ENCODE measurements around the gene NPHP4. TPM values are rescaled to one million over a fixed set of nuclear protein-coding genes. Genes with fewer than 3 reads are reported as not detected.

The NPHP4 gene
- total RNA-seq, 1 experiment from 2014 or later, result 16.8 TPM

DNA sequence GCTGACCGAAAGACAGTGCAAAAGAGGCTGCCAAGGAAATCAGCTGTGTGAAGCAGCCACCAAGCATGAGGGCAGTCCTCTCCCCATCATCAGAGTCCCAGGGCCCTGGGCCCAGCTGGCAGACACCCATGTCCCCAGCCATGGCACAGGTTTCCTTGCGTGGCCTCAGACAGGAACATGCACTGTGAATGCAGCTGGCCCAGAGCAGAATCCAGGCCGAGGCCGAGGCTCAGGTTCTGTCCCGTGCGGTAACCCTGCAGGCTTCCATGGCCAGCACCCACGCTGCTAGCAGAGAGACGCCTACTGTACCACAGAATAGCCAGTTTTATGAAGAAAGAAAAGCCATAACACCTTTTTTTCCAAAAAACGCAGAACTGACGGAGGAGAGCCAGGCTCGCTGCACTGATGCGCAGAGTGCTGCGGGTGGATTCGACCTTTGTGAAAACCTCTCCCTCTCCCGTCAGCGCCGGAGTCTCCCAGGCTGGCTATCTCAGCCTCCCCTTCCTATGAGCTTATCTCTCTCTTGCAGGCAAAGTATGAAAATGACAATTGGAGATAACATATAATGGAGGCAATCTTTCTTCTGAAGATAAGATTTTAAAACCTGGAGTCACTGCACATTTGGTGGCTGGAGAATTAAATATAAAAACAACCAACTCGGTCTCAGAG is 106.6 kb downstream of the NPHP4 start (continued):
- TF ChIP-seq, protein P1, sequence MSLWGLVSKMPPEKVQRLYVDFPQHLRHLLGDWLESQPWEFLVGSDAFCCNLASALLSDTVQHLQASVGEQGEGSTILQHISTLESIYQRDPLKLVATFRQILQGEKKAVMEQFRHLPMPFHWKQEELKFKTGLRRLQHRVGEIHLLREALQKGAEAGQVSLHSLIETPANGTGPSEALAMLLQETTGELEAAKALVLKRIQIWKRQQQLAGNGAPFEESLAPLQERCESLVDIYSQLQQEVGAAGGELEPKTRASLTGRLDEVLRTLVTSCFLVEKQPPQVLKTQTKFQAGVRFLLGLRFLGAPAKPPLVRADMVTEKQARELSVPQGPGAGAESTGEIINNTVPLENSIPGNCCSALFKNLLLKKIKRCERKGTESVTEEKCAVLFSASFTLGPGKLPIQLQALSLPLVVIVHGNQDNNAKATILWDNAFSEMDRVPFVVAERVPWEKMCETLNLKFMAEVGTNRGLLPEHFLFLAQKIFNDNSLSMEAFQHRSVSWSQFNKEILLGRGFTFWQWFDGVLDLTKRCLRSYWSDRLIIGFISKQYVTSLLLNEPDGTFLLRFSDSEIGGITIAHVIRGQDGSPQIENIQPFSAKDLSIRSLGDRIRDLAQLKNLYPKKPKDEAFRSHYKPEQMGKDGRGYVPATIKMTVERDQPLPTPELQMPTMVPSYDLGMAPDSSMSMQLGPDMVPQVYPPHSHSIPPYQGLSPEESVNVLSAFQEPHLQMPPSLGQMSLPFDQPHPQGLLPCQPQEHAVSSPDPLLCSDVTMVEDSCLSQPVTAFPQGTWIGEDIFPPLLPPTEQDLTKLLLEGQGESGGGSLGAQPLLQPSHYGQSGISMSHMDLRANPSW (CRISPR knock-in tag; conservative IDR thresholded peaks at IDR 0.05; ENCODE audit: low read depth), result no peak
- TF ChIP-seq TEAD4 (CRISPR knock-in tag; IDR thresholded peaks at IDR 0.05) (no peak), ESRRA (CRISPR knock-in tag; IDR thresholded peaks at IDR 0.05; ENCODE audit: borderline replicate concordance) (no peak), ZNF416 (CRISPR knock-in tag; IDR thresholded peaks at IDR 0.05) (no peak), CBFB (CRISPR knock-in tag; IDR thresholded peaks at IDR 0.05; ENCODE audit: low read depth) (no peak), JUN (CRISPR knock-in tag; IDR thresholded peaks at IDR 0.05) (no peak), ZNF138 (CRISPR knock-in tag; conservative IDR thresholded peaks at IDR 0.05) (no peak), ZNF219 (CRISPR knock-in tag; IDR thresholded peaks at IDR 0.05; ENCODE audit: borderline replicate concordance) (no peak), ZNF671 (CRISPR knock-in tag; IDR thresholded peaks at IDR 0.05) (no peak)
- TF ChIP-seq, protein P2, sequence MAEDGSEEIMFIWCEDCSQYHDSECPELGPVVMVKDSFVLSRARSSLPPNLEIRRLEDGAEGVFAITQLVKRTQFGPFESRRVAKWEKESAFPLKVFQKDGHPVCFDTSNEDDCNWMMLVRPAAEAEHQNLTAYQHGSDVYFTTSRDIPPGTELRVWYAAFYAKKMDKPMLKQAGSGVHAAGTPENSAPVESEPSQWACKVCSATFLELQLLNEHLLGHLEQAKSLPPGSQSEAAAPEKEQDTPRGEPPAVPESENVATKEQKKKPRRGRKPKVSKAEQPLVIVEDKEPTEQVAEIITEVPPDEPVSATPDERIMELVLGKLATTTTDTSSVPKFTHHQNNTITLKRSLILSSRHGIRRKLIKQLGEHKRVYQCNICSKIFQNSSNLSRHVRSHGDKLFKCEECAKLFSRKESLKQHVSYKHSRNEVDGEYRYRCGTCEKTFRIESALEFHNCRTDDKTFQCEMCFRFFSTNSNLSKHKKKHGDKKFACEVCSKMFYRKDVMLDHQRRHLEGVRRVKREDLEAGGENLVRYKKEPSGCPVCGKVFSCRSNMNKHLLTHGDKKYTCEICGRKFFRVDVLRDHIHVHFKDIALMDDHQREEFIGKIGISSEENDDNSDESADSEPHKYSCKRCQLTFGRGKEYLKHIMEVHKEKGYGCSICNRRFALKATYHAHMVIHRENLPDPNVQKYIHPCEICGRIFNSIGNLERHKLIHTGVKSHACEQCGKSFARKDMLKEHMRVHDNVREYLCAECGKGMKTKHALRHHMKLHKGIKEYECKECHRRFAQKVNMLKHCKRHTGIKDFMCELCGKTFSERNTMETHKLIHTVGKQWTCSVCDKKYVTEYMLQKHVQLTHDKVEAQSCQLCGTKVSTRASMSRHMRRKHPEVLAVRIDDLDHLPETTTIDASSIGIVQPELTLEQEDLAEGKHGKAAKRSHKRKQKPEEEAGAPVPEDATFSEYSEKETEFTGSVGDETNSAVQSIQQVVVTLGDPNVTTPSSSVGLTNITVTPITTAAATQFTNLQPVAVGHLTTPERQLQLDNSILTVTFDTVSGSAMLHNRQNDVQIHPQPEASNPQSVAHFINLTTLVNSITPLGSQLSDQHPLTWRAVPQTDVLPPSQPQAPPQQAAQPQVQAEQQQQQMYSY (CRISPR knock-in tag; IDR thresholded peaks at IDR 0.05), result no peak
- TF ChIP-seq, protein P3, sequence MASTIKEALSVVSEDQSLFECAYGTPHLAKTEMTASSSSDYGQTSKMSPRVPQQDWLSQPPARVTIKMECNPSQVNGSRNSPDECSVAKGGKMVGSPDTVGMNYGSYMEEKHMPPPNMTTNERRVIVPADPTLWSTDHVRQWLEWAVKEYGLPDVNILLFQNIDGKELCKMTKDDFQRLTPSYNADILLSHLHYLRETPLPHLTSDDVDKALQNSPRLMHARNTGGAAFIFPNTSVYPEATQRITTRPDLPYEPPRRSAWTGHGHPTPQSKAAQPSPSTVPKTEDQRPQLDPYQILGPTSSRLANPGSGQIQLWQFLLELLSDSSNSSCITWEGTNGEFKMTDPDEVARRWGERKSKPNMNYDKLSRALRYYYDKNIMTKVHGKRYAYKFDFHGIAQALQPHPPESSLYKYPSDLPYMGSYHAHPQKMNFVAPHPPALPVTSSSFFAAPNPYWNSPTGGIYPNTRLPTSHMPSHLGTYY (CRISPR knock-in tag; IDR thresholded peaks at IDR 0.05), result no peak
- TF ChIP-seq, protein P4, sequence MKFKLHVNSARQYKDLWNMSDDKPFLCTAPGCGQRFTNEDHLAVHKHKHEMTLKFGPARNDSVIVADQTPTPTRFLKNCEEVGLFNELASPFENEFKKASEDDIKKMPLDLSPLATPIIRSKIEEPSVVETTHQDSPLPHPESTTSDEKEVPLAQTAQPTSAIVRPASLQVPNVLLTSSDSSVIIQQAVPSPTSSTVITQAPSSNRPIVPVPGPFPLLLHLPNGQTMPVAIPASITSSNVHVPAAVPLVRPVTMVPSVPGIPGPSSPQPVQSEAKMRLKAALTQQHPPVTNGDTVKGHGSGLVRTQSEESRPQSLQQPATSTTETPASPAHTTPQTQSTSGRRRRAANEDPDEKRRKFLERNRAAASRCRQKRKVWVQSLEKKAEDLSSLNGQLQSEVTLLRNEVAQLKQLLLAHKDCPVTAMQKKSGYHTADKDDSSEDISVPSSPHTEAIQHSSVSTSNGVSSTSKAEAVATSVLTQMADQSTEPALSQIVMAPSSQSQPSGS (CRISPR knock-in tag; IDR thresholded peaks at IDR 0.05; ENCODE audit: borderline replicate concordance, low read depth), result no peak

DNA sequence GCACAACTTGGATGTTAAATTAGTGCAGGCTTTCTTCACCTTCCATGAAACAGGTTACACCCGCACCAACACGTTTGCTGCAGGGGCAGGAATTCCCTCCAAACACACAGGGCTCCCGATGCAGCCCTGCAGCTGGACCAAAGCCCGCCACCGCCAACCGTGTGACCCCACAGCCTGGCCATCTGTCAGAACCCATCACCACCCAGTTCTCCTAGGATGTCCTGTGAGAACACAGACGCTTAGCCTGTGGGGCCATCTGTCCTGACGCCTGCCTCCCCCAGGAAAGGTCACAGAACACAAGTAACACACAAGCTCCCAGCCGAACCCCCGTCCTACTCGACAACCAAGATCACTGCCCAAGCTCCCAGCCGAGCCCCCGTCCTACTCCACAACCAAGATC is 108.1 kb downstream of the NPHP4 start:
- peaks cover 11% of the 10 kb centered on the region for H3K9me3 Mint-ChIP-seq
- DNase-seq (ENCODE audit: low spot score) (no peak), ATAC-seq (no peak)
- ChIA-PET POLR2A (no interaction called here), CTCF (interaction anchor here (0.9 kb wide), 1 partner anchor 18 kb away, joined by 3 read pairs; no protein-coding TSS in a partner anchor)
- no peak overlapping the region for H3K4me3 Mint-ChIP-seq
- no peaks in the 10 kb centered on the region; the same call in 1 of the 2 replicates for H3K4me1 Mint-ChIP-seq
- no peak overlapping the region for H3K27ac Mint-ChIP-seq
- no peaks in the 10 kb centered on the region for H3K27me3 Mint-ChIP-seq (ENCODE audit: low read depth)
- peaks cover 20% of the 10 kb centered on the region for H3K36me3 Mint-ChIP-seq
- TF ChIP-seq, protein P5, sequence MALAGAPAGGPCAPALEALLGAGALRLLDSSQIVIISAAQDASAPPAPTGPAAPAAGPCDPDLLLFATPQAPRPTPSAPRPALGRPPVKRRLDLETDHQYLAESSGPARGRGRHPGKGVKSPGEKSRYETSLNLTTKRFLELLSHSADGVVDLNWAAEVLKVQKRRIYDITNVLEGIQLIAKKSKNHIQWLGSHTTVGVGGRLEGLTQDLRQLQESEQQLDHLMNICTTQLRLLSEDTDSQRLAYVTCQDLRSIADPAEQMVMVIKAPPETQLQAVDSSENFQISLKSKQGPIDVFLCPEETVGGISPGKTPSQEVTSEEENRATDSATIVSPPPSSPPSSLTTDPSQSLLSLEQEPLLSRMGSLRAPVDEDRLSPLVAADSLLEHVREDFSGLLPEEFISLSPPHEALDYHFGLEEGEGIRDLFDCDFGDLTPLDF (CRISPR knock-in tag; IDR thresholded peaks at IDR 0.05), result no peak
- TF ChIP-seq MYBL2 (CRISPR knock-in tag; IDR thresholded peaks at IDR 0.05) (no peak), ZNF396 (CRISPR knock-in tag; IDR thresholded peaks at IDR 0.05; ENCODE audit: borderline replicate concordance) (no peak), NR2C2 (CRISPR knock-in tag; IDR thresholded peaks at IDR 0.05) (no peak), MXD4 (CRISPR knock-in tag; IDR thresholded peaks at IDR 0.05; ENCODE audit: borderline replicate concordance) (no peak)
- TF ChIP-seq, protein P4 (CRISPR knock-in tag; IDR thresholded peaks at IDR 0.05; ENCODE audit: borderline replicate concordance, low read depth), result no peak
- TF ChIP-seq, protein P6, sequence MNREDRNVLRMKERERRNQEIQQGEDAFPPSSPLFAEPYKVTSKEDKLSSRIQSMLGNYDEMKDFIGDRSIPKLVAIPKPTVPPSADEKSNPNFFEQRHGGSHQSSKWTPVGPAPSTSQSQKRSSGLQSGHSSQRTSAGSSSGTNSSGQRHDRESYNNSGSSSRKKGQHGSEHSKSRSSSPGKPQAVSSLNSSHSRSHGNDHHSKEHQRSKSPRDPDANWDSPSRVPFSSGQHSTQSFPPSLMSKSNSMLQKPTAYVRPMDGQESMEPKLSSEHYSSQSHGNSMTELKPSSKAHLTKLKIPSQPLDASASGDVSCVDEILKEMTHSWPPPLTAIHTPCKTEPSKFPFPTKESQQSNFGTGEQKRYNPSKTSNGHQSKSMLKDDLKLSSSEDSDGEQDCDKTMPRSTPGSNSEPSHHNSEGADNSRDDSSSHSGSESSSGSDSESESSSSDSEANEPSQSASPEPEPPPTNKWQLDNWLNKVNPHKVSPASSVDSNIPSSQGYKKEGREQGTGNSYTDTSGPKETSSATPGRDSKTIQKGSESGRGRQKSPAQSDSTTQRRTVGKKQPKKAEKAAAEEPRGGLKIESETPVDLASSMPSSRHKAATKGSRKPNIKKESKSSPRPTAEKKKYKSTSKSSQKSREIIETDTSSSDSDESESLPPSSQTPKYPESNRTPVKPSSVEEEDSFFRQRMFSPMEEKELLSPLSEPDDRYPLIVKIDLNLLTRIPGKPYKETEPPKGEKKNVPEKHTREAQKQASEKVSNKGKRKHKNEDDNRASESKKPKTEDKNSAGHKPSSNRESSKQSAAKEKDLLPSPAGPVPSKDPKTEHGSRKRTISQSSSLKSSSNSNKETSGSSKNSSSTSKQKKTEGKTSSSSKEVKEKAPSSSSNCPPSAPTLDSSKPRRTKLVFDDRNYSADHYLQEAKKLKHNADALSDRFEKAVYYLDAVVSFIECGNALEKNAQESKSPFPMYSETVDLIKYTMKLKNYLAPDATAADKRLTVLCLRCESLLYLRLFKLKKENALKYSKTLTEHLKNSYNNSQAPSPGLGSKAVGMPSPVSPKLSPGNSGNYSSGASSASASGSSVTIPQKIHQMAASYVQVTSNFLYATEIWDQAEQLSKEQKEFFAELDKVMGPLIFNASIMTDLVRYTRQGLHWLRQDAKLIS (CRISPR knock-in tag; IDR thresholded peaks at IDR 0.05; ENCODE audit: borderline replicate concordance), result no peak
- TF ChIP-seq, protein P3 (CRISPR knock-in tag; IDR thresholded peaks at IDR 0.05), result no peak
